NCI-H2227 (cell line): ENCODE measurements around the gene SLC11A1.

ENCODE experiments used
- DNase-seq: peaks from one replicate; lab custom pipeline; 2025; ENCODE audit not compliant: unreplicated experiment; lab: John Stamatoyannopoulos, UW

The SLC11A1 gene

DNA sequence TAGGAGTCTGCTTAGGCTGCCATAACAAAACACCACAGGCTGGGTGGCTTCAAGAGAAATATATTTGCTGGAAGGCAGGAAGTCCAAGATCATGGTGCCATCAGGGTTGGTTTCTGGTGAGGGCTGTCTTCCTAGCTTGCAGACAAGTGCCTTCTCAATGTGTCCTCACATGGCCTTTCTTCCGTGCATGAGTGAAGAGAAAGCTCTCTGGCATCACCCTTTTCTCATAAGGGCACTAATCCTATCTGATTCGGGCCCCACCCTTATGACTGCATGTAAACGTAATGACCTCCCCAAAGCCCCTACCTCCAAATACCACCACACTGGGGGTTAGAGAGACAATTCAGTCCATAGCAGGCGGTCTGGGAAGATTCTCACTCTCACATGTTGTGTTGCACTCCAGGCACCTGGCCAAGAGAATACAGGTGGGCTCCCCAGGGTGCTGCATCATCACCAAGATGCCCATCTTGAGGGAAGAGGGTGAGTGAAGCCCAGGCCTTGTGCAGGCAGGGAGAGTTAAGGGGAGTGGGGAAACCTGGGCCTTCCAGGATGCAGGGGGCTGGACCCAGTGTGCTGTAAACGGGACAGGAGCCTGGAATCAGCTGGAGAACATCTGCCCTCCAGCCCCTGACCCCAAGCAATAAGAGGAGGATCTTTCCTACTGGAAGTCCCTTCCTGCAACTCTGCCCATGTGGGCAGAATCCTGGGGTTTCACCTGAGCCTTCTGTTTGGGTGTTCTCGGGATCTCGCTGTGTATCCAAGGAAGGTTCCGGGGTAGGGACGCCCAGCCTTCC lies 15.3 kb upstream of the SLC11A1 start:
- DNase-seq, result no peak

DNA sequence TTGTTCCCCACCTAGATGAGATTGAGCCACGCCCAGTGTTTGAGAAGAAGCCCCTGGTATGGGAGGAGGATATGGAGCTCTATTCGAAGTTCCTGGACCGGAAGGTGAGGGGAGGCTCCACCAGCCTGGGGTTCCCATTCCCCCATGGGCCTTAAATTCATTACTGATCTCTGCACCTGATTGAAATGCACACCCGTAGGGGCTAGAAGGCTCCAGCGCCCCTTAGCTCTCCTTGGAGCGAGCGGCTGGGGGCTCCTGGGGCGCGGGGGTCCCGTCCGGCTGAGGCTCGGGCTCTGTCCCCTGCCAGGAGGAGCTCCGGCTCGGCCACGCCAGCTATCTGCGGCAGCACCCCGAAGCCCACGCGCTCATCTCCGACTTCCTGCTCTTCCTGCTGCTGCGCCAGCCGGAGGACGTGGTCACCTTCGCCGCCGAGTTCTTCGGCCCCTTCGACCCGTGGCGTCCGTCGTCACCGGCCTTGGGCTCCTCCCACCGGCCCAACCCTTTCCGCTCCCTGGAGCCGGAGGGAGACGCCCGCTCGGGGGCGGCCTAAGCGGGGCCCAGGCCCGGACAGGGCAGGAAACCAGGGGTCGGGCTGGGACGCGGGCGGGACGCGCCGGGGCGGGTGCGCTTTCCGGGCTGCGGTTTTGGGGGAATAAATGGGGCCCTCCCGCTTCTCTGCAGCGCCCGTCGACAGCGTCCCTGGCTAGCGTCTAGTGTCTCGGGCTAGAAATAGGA lies 14.5 kb upstream of the SLC11A1 start:
- DNase-seq, result no peak

DNA sequence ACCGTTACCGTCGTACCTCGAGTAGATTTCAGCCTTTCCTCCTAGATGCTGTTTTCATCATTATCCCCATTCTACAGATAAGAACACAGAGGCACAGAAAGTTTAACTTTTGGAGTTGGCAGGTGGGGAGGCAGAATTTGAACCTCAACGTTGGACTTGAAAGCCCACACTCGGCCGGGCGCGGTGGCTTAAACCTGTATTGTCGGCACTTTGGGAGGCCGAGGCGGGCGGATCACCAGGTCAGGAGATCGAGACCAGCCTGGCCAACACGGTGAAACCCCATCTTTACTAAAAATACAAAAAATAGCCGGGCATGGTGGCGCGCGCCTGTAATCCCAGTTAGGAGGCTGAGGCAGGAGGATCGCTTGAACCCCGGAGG lies 13.9 kb upstream of the SLC11A1 start:
- no peak for DNase-seq

DNA sequence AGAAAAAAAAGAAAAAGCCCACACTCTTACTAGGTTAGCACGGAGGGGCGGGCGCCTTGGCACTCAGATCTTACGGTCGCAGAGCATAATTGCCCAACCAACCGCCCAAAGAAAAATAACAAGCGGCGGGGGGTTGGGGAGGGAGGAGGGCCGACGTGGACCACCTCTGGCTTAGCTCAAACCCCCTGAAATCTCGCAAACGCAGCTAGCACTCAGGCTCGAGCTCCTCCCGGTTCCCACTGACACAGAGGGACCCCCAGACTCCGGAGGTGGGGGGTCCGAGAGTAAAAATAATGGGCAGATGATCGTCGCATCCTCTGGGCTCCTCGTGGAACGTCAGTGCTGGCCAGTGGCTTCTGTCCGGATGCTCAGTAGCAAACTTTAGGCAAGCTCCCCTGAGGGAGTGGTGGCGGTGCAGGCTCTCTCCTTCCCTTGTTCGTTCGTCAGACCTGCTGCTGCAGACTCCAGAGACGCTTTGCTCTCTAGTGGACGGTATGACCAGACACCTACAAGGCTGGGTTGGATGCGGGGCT lies 13.4 kb upstream of the SLC11A1 start:
- DNase-seq, result peak; percentile 71

DNA sequence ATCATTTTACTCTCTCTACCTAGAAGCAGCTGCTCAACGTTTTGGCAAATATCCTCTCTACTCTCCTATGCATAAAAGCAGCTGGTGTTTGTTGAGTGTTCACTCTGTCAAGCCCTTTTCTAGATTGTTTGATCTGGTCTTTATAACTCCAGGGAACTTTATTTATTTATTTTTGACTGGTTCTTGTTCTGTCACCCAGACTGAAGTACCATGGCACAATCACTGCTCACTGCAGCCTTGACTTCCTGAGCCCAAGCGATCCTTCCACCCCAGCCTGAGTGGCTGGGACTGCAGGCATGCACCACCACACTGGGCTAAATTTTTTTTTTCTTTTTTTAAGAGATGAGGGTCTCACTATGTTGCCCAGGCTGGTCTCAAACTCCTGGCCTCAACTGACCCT lies 12.7 kb upstream of the SLC11A1 start:
- peak; percentile 16 for DNase-seq

DNA sequence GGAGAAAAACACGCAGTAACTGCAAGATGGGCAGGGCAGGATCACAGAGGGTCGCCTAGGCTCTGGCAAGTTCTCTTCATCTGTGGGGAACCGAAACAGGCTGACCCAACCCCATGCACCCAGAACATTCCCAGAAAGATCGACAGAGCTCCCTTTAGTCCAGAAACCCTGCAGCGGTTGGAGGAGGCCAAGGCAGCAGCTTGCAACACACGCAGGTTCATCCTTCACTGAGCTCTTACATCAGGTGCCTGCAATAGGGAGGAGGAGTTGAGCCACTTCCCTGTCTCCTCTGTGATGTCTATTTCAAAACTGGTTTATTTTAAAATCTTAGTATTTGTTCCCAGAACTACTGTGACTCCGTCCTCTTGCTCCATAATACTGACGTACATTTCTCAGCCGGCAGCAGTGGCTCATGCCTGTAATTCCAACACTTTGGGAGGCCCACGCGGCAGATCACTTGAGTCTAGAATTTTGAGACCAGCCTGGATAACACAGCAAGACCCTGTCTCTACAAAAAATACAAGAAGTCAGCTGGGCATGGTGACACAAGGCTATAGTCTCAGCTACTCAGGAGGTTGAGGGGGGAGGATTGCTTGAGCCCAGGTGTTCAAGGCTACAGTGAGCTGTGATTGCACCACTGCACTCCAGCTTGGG lies 11.5 kb upstream of the SLC11A1 start:
- no peak for DNase-seq

DNA sequence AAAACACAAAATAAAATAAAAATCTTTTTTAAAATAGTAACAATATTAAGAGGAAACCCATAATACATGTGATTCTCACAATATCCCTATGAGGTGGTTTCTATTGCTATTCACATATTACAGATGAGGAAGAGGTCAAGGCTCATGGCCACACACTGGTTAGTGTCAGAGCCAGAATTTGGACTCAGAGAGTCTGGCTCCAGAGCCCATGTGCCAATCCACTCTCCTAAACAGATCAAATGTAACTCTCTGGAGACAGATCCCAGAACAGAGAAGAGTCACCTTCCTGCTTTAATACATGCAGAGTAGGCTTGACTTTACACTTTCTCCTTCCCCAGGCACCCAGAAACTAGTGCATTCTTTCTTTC lies 10.1 kb upstream of the SLC11A1 start:
- no peak for DNase-seq

DNA sequence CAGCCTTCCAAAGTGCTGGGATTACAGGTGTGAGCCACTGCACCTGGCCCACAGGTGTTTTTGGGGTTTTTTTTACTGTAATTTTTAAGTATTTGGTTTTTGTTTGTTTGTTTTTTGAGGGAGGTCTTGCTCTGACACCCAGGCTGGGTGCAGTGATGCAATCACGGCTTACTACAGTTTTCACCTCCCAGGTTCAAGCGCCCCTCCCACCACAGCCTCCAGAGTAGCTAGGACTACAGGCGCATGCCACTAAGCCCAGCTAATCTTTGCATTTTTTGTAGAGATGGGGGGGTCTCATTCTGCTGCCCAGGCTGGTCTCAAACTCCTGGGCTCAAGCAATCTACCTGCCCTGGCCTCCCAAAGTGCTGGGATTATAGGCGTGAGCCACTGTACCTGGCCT lies 7.3 kb upstream of the SLC11A1 start:
- DNase-seq, result no peak

DNA sequence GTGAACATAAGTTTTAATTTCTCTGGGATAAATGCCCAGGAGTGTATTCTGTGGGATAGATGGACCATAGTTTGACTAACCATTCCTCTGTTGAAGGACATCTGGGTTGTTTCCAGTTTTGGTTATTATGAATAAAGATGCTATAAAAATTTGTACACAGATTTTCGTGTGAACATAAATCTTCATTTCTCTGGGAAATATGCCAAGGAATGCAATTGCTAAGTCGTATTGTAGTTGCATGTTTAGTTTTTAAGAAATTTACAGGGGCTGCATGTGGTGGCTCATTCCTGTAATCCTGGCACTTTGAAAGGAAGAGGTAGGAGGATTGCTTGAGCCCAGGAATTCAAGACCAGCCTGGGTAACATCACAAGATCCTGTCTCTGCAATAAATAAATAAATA lies 6.9 kb upstream of the SLC11A1 start:
- DNase-seq, result no peak

DNA sequence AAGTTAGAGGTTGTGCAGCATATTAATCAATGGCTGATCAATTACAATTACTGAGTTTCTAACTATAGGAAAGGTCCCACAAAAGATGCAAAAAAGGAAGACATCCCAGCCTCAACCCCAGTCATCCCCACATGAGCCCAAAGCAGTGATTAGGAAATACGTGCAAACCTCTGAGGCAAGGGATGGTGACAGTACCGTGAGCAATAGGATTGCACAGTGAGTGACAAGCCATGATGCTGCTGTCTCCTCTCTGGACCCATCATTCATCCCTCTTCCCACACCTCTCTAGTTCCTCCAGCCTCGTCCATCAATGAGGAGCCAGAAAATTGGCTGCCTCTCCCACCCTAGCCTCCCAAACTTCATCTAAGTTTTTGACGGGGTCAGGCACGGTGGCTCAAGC lies 4.0 kb upstream of the SLC11A1 start:
- no peak for DNase-seq

DNA sequence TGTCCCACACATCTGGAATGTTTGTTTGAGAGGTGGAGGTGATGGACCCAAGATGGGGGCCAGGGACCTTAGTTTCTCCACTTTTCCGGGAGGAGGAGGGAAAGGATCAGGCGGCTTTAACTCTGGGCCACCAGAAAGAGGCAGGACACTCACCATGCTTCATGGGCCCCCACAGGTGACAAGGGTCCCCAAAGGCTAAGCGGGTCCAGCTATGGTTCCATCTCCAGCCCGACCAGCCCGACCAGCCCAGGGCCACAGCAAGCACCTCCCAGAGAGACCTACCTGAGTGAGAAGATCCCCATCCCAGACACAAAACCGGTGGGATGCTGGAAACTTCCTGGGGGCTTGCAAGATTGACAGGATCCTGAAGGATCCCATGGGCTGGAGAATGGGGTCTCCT lies 712 bp downstream of the SLC11A1 start:
- DNase-seq, result no peak

DNA sequence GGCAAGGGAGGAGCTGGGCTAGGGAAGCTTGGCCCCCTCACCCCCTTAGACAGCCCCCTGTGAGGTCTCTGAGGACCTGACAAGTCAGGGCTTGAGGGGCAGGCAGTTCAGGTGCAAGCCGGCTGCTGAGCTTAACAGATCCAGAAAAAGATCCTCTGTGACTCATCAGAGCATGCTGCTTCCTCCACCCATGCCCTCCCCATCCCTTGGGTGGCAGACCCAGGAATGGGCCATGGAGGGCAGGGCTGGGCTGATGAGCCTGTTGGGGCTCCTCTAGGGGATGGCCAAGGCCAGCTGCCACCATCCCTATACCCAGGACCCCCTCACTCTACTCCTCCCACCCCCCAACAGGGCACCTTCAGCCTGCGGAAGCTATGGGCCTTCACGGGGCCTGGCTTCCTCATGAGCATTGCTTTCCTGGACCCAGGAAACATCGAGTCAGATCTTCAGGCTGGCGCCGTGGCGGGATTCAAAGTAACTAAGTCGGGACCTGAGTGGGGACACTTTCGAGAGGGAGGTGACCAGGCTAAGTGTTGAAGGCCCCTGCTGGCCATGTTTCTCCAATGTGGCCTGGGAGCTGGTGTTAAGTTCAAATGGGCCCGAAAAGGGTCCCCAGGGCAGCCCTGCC lies 1.9 kb downstream of the SLC11A1 start:
- no peak for DNase-seq

DNA sequence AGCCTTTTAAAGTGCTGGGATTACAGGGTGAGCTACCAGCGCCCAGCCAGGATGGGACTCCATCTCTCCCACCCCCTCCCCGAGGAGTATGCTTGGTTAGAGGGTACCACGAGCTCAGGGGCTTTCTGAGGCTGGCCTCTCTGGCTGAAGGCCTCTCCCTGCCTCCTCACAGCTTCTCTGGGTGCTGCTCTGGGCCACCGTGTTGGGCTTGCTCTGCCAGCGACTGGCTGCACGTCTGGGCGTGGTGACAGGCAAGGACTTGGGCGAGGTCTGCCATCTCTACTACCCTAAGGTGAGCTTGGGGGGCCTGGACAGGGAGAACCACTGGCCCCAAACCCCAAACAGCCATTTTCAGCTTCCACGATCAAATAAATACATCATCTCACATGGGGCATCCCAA lies 2.9 kb downstream of the SLC11A1 start:
- no peak for DNase-seq

DNA sequence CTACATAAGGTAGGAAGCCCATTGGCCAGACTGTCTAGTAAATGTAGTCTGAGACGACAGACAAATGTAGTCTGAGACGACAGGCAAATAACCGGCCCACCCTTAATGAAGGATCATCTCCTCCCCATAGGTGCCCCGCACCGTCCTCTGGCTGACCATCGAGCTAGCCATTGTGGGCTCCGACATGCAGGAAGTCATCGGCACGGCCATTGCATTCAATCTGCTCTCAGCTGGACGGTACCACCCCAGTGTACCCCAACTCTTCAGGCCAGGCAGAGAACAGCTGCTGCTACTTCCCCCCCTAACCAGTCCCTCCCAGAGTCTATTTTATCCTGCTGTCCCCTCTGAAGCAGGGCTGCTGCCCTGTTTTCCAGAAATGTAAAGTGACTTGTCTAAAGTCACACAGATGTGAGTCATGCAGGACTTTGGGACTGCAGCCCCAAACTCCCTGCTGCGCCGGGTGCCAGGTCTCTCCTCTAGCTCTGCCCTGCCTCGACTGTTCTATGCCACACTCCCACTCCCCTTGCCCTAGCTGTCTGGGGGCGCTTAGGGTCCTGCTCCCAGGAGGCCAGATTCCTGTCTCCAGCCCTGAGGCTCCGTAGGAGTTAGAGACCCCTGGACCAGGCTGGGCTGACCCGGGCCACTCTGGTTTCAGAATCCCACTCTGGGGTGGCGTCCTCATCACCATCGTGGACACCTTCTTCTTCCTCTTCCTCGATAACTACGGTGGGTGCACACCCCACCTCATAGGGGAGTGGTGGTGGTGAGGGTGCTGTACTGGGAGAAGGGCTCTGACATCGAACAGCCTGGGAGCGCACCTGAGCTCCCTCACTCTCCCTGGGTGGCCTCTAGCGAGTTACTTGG lies 4.7 kb downstream of the SLC11A1 start:
- DNase-seq, result no peak

DNA sequence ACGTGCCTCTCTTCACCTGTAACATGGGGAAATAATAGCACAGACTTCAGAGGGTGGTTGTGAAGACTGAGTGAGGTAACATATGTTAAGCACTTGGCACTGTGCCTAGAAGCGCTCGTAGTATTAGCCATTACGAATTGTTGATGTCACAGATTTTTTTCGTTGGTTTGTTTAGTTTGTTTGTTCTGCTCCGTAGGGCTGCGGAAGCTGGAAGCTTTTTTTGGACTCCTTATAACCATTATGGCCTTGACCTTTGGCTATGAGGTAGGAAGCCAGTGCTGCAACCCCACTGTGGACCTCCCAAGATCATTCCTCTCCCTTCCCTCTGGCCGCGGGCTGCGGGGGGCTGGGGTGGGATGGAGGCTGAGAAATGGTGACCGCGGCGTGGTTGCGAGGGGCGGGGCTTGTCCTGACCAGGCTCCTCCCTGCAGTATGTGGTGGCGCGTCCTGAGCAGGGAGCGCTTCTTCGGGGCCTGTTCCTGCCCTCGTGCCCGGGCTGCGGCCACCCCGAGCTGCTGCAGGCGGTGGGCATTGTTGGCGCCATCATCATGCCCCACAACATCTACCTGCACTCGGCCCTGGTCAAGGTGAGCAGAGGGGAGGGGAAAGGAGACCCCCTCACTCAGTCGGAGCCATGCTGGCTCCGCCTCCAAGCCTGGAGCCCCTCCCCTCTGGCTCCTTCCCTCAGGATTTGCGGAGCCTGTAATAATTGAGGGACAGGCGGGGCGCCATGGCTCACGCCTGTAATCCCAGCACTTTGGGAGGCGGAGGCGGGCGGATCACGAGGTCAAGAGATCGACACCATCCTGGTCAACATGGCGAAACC lies 5.5 kb downstream of the SLC11A1 start:
- peak; percentile 79 for DNase-seq

DNA sequence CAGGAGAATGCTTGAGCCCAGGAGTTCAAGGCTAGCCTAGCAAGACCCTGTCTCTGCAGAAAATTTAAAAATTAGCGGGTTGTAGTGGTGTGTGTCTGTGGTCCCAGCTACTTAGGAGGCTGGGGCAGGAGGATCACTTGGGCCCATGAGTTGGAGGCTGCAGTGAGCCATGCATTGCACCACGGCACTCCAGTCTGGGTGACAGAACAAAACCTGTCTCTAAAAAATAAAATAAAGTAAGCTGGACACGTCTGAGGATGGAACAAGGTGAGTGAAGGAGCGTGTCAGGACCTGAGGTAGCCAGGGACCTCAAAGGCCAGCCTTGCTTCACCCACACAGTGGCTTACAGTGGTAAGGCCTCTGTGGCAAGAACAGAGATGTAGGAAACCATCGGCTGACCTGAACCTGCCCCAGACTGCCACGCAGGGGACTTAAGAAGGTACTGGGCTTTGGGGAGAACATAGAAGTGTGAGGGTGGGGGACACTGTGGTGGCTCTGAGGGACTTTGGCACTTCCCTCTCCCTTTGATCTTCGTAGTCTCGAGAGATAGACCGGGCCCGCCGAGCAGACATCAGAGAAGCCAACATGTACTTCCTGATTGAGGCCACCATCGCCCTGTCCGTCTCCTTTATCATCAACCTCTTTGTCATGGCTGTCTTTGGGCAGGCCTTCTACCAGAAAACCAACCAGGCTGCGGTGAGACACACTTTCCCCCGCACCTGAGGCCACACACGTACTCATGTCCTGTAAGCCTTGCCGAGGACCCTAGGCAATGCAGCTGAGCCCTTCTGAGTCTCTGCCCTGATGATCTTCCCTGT lies 7.5 kb downstream of the SLC11A1 start:
- no peak for DNase-seq

DNA sequence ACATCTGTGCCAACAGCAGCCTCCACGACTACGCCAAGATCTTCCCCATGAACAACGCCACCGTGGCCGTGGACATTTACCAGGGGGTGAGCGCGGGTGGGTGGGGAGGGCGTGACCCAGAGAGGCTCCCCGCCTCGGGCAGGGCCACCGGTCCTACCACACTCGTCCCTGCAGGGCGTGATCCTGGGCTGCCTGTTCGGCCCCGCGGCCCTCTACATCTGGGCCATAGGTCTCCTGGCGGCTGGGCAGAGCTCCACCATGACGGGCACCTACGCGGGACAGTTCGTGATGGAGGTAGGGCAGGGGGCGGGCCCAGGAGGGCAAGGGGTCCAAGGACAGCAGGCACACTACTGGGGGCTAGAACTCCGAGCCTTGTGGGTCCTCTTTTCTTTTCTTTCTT lies 9.1 kb downstream of the SLC11A1 start:
- no peak for DNase-seq

DNA sequence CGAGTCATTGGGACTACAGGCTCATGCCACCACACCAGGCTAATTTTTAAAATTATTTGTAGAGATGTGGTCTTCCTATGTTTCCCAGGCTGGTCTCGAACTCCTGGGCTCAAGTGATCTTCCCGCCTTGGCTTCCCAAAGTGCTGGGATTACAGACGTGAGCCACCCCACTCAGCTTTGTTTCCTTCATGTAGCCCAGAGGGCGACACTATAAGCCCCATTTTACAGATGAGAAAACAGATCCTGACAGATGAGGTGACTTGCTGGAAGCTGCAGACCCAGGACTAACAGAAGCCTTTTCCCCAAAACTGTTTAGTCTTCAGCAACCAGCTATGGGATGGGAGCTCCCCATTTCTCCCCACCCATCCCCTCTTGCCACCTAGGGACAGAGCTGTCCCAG lies 10.4 kb downstream of the SLC11A1 start:
- DNase-seq, result no peak

DNA sequence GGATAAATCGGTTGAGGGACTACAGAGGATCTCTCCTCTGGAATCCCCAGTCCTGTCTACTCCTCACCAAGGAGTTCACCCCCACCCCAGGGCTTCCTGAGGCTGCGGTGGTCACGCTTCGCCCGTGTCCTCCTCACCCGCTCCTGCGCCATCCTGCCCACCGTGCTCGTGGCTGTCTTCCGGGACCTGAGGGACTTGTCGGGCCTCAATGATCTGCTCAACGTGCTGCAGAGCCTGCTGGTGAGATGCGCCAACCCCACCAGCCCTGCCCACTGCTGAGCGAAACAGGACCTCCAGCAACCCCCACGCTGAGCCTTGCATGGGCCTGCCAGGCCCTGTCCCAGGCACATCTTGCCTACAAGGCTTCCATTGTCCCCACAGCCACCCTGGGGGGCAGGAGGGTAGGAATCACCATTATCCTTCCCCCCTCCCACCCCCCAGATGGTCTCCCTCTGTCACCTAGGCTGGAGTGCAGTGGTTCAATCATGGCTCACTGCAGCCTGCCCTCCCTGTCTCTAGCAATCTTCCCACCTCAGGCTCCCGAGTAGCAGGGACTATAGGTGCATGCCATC lies 10.9 kb downstream of the SLC11A1 start:
- no peak for DNase-seq
